ENCODE data around the gene LRMDA. TPM values are rescaled to one million over a fixed set of nuclear protein-coding genes. Genes with fewer than 3 reads are reported as not detected.

Gene LRMDA
- total RNA-seq, 2 experiments from 2014 or later: not detected

- Mint-ChIP-seq H3K27ac (no peak overlapping the region), H3K4me1 (ENCODE audit: low read depth) (no peaks in the 10 kb centered on the region), H3K9me3 (no peaks in the 10 kb centered on the region), H3K4me3 (no peak overlapping the region), H3K27me3 (peaks cover 5% of the 10 kb centered on the region), H3K36me3 (ENCODE audit: low read depth) (no peaks in the 10 kb centered on the region)
- no peak for ATAC-seq (ENCODE audit: poor library complexity)
- CTCF ChIA-PET: no interaction called here
- TF ChIP-seq CTCF (IDR thresholded peaks at IDR 0.05): no peak
- Histone ChIP-seq H3K27ac (ENCODE audit: low read depth in 1 of 2, low read length in 2 of 2) (no peak overlapping the region), H3K9me3 (ENCODE audit: control insufficient read depth in 1 of 2, insufficient read depth in 1 of 2, low read length in 2 of 2) (peaks cover 0 to 3% of the 10 kb centered on the region in 2 experiments), H3K36me3 (ENCODE audit: insufficient read depth, low read length) (no peaks in the 10 kb centered on the region), H3K4me1 (ENCODE audit: insufficient read depth, low read length) (no peaks in the 10 kb centered on the region), H3K4me3 (ENCODE audit: low read length) (no peak overlapping the region), H3K27me3 (ENCODE audit: control insufficient read depth in 1 of 2, insufficient read depth in 2 of 2, low read length in 2 of 2) (no peaks in the 10 kb centered on the region)
- intact Hi-C loops (cut with DNase I, micrococcal nuclease): no loop called here
- POLR2A ChIA-PET: no interaction called here
- DNase-seq: no peak
Observed at GRCh38 chr10:75622503-75622902, 191.1 kb downstream of the LRMDA start.

GRCh38 chr10:75623310-75624093 is 192.1 kb downstream of the LRMDA start:
- ChIA-PET CTCF (no interaction called here), POLR2A (interaction anchor here (0.6 kb wide), 1 partner anchor 9 kb away, joined by 3 read pairs; no protein-coding TSS in a partner anchor)
- H3K4me3 ChIP-seq (ENCODE audit: low read length): no peak overlapping the region
- H3K4me1 ChIP-seq (ENCODE audit: insufficient read depth, low read length): no peaks in the 10 kb centered on the region
- Mint-ChIP-seq H3K27ac (no peak overlapping the region), H3K4me1 (ENCODE audit: low read depth) (no peaks in the 10 kb centered on the region), H3K9me3 (no peaks in the 10 kb centered on the region), H3K27me3 (peaks cover 5% of the 10 kb centered on the region), H3K36me3 (ENCODE audit: low read depth) (no peaks in the 10 kb centered on the region), H3K4me3 (no peak overlapping the region)
- no peaks in the 10 kb centered on the region for H3K36me3 ChIP-seq (ENCODE audit: insufficient read depth, low read length)
- intact Hi-C loops (cut with DNase I, micrococcal nuclease): no loop called here
- DNase-seq: no peak
- peaks cover 0 to 3% of the 10 kb centered on the region in 2 experiments for H3K9me3 ChIP-seq (ENCODE audit: control insufficient read depth in 1 of 2, insufficient read depth in 1 of 2, low read length in 2 of 2)
- no peaks in the 10 kb centered on the region for H3K27me3 ChIP-seq (ENCODE audit: control insufficient read depth in 1 of 2, insufficient read depth in 2 of 2, low read length in 2 of 2)
- no peak for ATAC-seq (ENCODE audit: poor library complexity)
- no peak for TF ChIP-seq CTCF (IDR thresholded peaks at IDR 0.05)
- H3K27ac ChIP-seq (ENCODE audit: low read depth in 1 of 2, low read length in 2 of 2): no peak overlapping the region

GRCh38 chr10:75624638-75625037 is 193.2 kb downstream of the LRMDA start:
- Mint-ChIP-seq H3K4me1 (ENCODE audit: low read depth) (no peaks in the 10 kb centered on the region), H3K27ac (no peak overlapping the region), H3K27me3 (peaks cover 5% of the 10 kb centered on the region), H3K4me3 (no peak overlapping the region), H3K9me3 (no peaks in the 10 kb centered on the region), H3K36me3 (ENCODE audit: low read depth) (no peaks in the 10 kb centered on the region)
- ATAC-seq (ENCODE audit: poor library complexity): no peak
- no peak for DNase-seq
- Histone ChIP-seq H3K4me1 (ENCODE audit: insufficient read depth, low read length) (no peaks in the 10 kb centered on the region), H3K4me3 (ENCODE audit: low read length) (no peak overlapping the region), H3K9me3 (ENCODE audit: control insufficient read depth in 1 of 2, insufficient read depth in 1 of 2, low read length in 2 of 2) (peaks cover 0 to 3% of the 10 kb centered on the region in 2 experiments), H3K27ac (ENCODE audit: low read depth in 1 of 2, low read length in 2 of 2) (no peak overlapping the region), H3K36me3 (ENCODE audit: insufficient read depth, low read length) (no peaks in the 10 kb centered on the region), H3K27me3 (ENCODE audit: control insufficient read depth in 1 of 2, insufficient read depth in 2 of 2, low read length in 2 of 2) (no peaks in the 10 kb centered on the region)
- intact Hi-C loops (cut with DNase I, micrococcal nuclease): no loop called here
- ChIA-PET CTCF (no interaction called here), POLR2A (no interaction called here)
- no peak for TF ChIP-seq CTCF (IDR thresholded peaks at IDR 0.05)
